Articular chondrocyte of knee joint (primary cell): Measurements from ENCODE around the gene MED15. TPM values are rescaled to one million over a fixed set of nuclear protein-coding genes. Genes with fewer than 3 reads are reported as not detected.

Experiments used
- small RNA-seq: library from RNA; depleted of rRNA; stranded (forward); fragments of <200 nt; gene quantifications from one replicate; pipeline ENCODE3, GENCODE V24; 2012
- total RNA-seq: library from RNA; depleted of rRNA; stranded (reverse); fragments of >200 nt; gene quantifications from 2 replicates; pipeline ENCODE4 v1.2.3, GENCODE V29; 2012

Gene MED15, protein sequence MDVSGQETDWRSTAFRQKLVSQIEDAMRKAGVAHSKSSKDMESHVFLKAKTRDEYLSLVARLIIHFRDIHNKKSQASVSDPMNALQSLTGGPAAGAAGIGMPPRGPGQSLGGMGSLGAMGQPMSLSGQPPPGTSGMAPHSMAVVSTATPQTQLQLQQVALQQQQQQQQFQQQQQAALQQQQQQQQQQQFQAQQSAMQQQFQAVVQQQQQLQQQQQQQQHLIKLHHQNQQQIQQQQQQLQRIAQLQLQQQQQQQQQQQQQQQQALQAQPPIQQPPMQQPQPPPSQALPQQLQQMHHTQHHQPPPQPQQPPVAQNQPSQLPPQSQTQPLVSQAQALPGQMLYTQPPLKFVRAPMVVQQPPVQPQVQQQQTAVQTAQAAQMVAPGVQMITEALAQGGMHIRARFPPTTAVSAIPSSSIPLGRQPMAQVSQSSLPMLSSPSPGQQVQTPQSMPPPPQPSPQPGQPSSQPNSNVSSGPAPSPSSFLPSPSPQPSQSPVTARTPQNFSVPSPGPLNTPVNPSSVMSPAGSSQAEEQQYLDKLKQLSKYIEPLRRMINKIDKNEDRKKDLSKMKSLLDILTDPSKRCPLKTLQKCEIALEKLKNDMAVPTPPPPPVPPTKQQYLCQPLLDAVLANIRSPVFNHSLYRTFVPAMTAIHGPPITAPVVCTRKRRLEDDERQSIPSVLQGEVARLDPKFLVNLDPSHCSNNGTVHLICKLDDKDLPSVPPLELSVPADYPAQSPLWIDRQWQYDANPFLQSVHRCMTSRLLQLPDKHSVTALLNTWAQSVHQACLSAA
- total RNA-seq = 44.5 and 53.8 TPM in 2 replicates

GRCh38 chr22:20507253-20508066 is at the start of gene MED15:
MED15 (plus strand) TSS chr22:20507610; CDS start chr22:20507679, 69 bp downstream.

GRCh38 chr22:20494978-20495860 is 12.2 kb upstream of the MED15 start, which contains the start of gene KLHL22:
KLHL22 (minus strand) TSS chr22:20495795; CDS start chr22:20489211, 6,584 bp downstream.

Small RNA genes within 50 kb of the gene (small RNA-seq; reads per million reads assigned to genes)
- gene IGLL4P = not detected
- gene RF00019 = not detected
- not detected for gene RN7SL812P
- gene RNY1P9 = not detected

Other genes starting within 250 kb of the MED15 start
- gene RTN4R, start 239.3 kb upstream of the MED15 start, total RNA-seq = 0.22 and 0.26 TPM in 2 replicates
- gene DGCR6L, start 187.6 kb upstream of the MED15 start, total RNA-seq = 48.0 and 54.7 TPM in 2 replicates
- gene ZNF74, start 113.5 kb upstream of the MED15 start, total RNA-seq = 6.5 and 7.8 TPM in 2 replicates
- 19.0 and 22.7 TPM in 2 replicates for gene SCARF2, start 69.8 kb upstream of the MED15 start, total RNA-seq
- gene KLHL22, start 11.8 kb upstream of the MED15 start, total RNA-seq = 37.8 and 38.4 TPM in 2 replicates